Measurements from ENCODE around the gene HSD17B1.

DNA sequence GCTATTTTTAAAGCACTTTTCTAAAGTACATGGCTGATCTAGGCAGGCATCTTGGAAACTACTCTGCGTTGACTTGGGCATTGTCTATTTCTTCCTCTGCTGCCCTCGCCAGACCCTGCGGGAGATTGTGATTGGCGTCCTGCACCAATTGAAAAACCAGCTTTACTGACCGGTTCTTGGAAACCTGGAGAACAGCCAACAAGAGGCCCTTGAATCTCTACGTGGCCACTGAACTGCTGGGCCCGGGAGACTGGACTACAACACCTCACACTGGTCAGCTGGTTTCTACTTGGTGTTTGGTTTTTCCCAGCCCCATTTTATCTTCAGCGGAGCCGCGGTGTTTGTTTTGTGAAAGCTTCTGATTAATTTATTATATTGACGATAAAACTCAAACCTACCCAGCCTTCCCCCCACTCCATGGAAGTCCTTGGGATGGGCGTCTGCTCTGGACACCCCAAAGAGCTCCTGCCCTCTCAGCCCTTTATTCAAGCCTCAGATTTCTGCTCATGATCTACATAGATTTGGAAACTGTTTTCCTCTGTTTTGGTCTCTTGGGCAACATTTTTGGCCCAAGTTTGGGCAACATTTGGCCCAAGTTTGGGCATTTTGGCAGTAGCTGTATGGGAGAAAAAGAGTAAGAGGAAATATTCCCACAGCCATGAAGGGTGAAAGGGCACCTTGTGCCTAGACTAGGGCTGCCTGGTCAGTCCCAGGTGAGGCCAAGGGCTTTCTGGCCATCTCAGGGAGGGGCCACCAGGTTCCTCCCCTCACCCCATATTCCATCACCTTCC lies 18.9 kb downstream of the HSD17B1 start:
- TF ChIP-seq, protein P1, sequence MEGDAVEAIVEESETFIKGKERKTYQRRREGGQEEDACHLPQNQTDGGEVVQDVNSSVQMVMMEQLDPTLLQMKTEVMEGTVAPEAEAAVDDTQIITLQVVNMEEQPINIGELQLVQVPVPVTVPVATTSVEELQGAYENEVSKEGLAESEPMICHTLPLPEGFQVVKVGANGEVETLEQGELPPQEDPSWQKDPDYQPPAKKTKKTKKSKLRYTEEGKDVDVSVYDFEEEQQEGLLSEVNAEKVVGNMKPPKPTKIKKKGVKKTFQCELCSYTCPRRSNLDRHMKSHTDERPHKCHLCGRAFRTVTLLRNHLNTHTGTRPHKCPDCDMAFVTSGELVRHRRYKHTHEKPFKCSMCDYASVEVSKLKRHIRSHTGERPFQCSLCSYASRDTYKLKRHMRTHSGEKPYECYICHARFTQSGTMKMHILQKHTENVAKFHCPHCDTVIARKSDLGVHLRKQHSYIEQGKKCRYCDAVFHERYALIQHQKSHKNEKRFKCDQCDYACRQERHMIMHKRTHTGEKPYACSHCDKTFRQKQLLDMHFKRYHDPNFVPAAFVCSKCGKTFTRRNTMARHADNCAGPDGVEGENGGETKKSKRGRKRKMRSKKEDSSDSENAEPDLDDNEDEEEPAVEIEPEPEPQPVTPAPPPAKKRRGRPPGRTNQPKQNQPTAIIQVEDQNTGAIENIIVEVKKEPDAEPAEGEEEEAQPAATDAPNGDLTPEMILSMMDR (IDR thresholded peaks at IDR 0.05): no peak
- TF ChIP-seq POLR2A (IDR thresholded peaks at IDR 0.05) (no peak), EP300 (IDR thresholded peaks at IDR 0.05) (no peak), POLR2AphosphoS5 (IDR thresholded peaks at IDR 0.05) (no peak)

Data from upper lobe of left lung (tissue), 4 donors.